WTC11 (cell line): Measurements from ENCODE around the gene MYO9A. TPM values are rescaled to one million over a fixed set of nuclear protein-coding genes. Genes with fewer than 3 reads are reported as not detected.

Experiments
- ATAC-seq: fragments of 200-7000 bp; cut with Tn5 transposase; 2 replicates; pipeline ENCODE4 v1.10.0; 2021; ENCODE audit warnings: mild to moderate bottlenecking, moderate library complexity
- CTCF ChIA-PET: fragments of 300-600 bp; sonication (Branson Sonifier 250); formaldehyde crosslinking; loops from one replicate; lab custom pipeline; 2021; ENCODE audit warnings: antibody characterized with exemption; lab: Charles Lee
- POLR2A ChIA-PET: fragments of 350-600 bp; sonication (Branson Sonifier 250); formaldehyde crosslinking; loops from one replicate; lab custom pipeline; 2021; ENCODE audit warnings: antibody characterized with exemption; lab: Charles Lee
- DNase-seq: peaks from one replicate; pipeline ENCODE4 v3.0.0; 2021; ENCODE audit warnings: low spot score
- H3K27ac Mint-ChIP-seq: 2 replicates; pipeline ENCODE4 v1.8.0; 2021; ENCODE audit warnings: mixed read lengths
- H3K27me3 Mint-ChIP-seq: 2 replicates; pipeline ENCODE4 v1.8.0; 2021; ENCODE audit warnings: low read depth, mild to moderate bottlenecking, moderate library complexity, mixed read lengths
- H3K36me3 Mint-ChIP-seq: 2 replicates; pipeline ENCODE4 v1.8.0; 2021; ENCODE audit warnings: mixed read lengths
- H3K4me1 Mint-ChIP-seq: 2 replicates; pipeline ENCODE4 v1.8.0; 2022; ENCODE audit warnings: mixed read lengths
- H3K4me3 Mint-ChIP-seq: 2 replicates; pipeline ENCODE4 v1.8.0; 2021; ENCODE audit warnings: mild to moderate bottlenecking, moderate library complexity, mixed read lengths
- H3K9me3 Mint-ChIP-seq: 2 replicates; pipeline ENCODE4 v1.8.0; 2021; ENCODE audit warnings: mixed read lengths
- AR ChIP-seq: fragments of 250-450 bp; sonication (Bioruptor Pico); IDR thresholded peaks from 2 replicates; pipeline ENCODE4 v1.9.0; 2021; ENCODE audit warnings: mild to moderate bottlenecking
- ATF2 ChIP-seq: sonication (generic); formaldehyde crosslinking; IDR thresholded peaks from 2 replicates; pipeline ENCODE4 v1.8.1; 2022; ENCODE audit warnings: low read depth, missing genetic modification reagents, borderline replicate concordance
- CREB1 ChIP-seq: sonication (generic); formaldehyde crosslinking; IDR thresholded peaks from 2 replicates; pipeline ENCODE4 v1.8.0; 2023; ENCODE audit warnings: mild to moderate bottlenecking, missing genetic modification reagents
- IRF1 ChIP-seq: sonication (generic); formaldehyde crosslinking; IDR thresholded peaks from 2 replicates; pipeline ENCODE4 v1.8.0; 2023; ENCODE audit warnings: missing genetic modification reagents
- IRF2 ChIP-seq: sonication (generic); formaldehyde crosslinking; IDR thresholded peaks from 2 replicates; pipeline ENCODE4 v1.8.0; 2022; ENCODE audit warnings: low read depth, missing genetic modification reagents, borderline replicate concordance
- KAT7 ChIP-seq: sonication (generic); formaldehyde crosslinking; IDR thresholded peaks from 2 replicates; pipeline ENCODE4 v1.8.1; 2023; ENCODE audit warnings: missing genetic modification reagents, mild to moderate bottlenecking, borderline replicate concordance
- MXD4 ChIP-seq: fragments of 250-450 bp; sonication (Bioruptor Pico); IDR thresholded peaks from 2 replicates; pipeline ENCODE4 v1.8.0; 2021; ENCODE audit warnings: mild to moderate bottlenecking, moderate library complexity, borderline replicate concordance
- NFE2L1 ChIP-seq: sonication (generic); formaldehyde crosslinking; IDR thresholded peaks from 2 replicates; pipeline ENCODE4 v1.8.1; 2023; ENCODE audit warnings: missing genetic modification reagents
- RORB ChIP-seq: fragments of 250-450 bp; sonication (Bioruptor Pico); IDR thresholded peaks from 2 replicates; pipeline ENCODE4 v1.9.0; 2021; ENCODE audit warnings: mild to moderate bottlenecking
- USF2 ChIP-seq: sonication (generic); formaldehyde crosslinking; IDR thresholded peaks from 2 replicates; pipeline ENCODE4 v1.8.1; 2023; ENCODE audit warnings: mild to moderate bottlenecking, missing genetic modification reagents, moderate library complexity
- ZNF263 ChIP-seq: sonication (generic); formaldehyde crosslinking; IDR thresholded peaks from 2 replicates; pipeline ENCODE4 v1.8.1; 2022; ENCODE audit warnings: low read depth, mild to moderate bottlenecking, moderate library complexity, missing genetic modification reagents
- ZNF281 ChIP-seq: sonication (generic); formaldehyde crosslinking; IDR thresholded peaks from 2 replicates; pipeline ENCODE4 v1.8.0; 2023; ENCODE audit warnings: mild to moderate bottlenecking, missing genetic modification reagents
- ZNF423 ChIP-seq: fragments of 250-450 bp; sonication (Bioruptor Pico); IDR thresholded peaks from 2 replicates; pipeline ENCODE4 v2.1.2; 2022; ENCODE audit warnings: mild to moderate bottlenecking, moderate library complexity
- ZNF671 ChIP-seq: fragments of 250-450 bp; sonication (Bioruptor Pico); IDR thresholded peaks from 2 replicates; pipeline ENCODE4 v1.8.0; 2021; ENCODE audit warnings: mild to moderate bottlenecking
- ZSCAN18 ChIP-seq: fragments of 250-450 bp; sonication (Bioruptor Pico); IDR thresholded peaks from 2 replicates; pipeline ENCODE4 v2.1.2; 2022; ENCODE audit warnings: mild to moderate bottlenecking, moderate library complexity
- total RNA-seq: library from RNA; stranded (reverse); gene quantifications from 3 replicates; pipeline ENCODE4 v1.2.3, GENCODE V29; 2021

The MYO9A gene
- total RNA-seq, 1 experiment from 2014 or later, result 23.5 TPM

- ChIA-PET POLR2A (no interaction called here), CTCF (no interaction called here)
- Mint-ChIP-seq H3K4me3 (no peak overlapping the region), H3K9me3 (peaks cover 8% of the 10 kb centered on the region), H3K36me3 (peaks cover 11% of the 10 kb centered on the region), H3K4me1 (no peaks in the 10 kb centered on the region), H3K27me3 (no peaks in the 10 kb centered on the region), H3K27ac (no peak overlapping the region)
- ATAC-seq (no peak), DNase-seq (no peak)
- TF ChIP-seq CREB1 (CRISPR knock-in tag) (no peak), RORB (CRISPR knock-in tag) (no peak), ZNF263 (CRISPR knock-in tag) (no peak), AR (no peak), IRF2 (no peak), MXD4 (no peak), IRF1 (no peak), ZNF671 (CRISPR knock-in tag) (no peak), KAT7 (CRISPR knock-in tag) (no peak)
Measured at GRCh38 chr15:71997691-71998090, 120.3 kb downstream of the MYO9A start.

- POLR2A ChIA-PET, result interaction anchor here (0.6 kb wide), 1 partner anchor 1123 kb away, joined by 5 read pairs; no protein-coding TSS in a partner anchor
- no peak overlapping the region for H3K27ac Mint-ChIP-seq
- no peak for TF ChIP-seq ZNF281 (CRISPR knock-in tag)
- TF ChIP-seq USF2 (CRISPR knock-in tag), result no peak
- TF ChIP-seq NFE2L1 (CRISPR knock-in tag), result no peak
- no peak for TF ChIP-seq ZSCAN18
- TF ChIP-seq ATF2 (CRISPR knock-in tag), result no peak
- TF ChIP-seq ZNF423, result no peak
- TF ChIP-seq, all 79 proteins: peak for 0
Measured at GRCh38 chr15:71975816-71976150, 142.2 kb downstream of the MYO9A start.

More at GRCh38 chr15:71975816-71976150, 142.2 kb downstream of the MYO9A start:
- H3K4me3 Mint-ChIP-seq, result no peak overlapping the region
- H3K27me3 Mint-ChIP-seq, result no peaks in the 10 kb centered on the region
- no peak for ATAC-seq
- H3K36me3 Mint-ChIP-seq, result no peaks in the 10 kb centered on the region
- CTCF ChIA-PET, result no interaction called here
- no peaks in the 10 kb centered on the region for H3K9me3 Mint-ChIP-seq
- DNase-seq, result no peak
- H3K4me1 Mint-ChIP-seq, result no peaks in the 10 kb centered on the region
